NCI-H187 treated with DMSO at 0.1 percent for 48 hours (cell line): ENCODE measurements around the gene ADD1.

Experiments used
- DNase-seq: peaks from one replicate; lab custom pipeline; 2025; lab: John Stamatoyannopoulos, UW

ADD1 gene

DNA sequence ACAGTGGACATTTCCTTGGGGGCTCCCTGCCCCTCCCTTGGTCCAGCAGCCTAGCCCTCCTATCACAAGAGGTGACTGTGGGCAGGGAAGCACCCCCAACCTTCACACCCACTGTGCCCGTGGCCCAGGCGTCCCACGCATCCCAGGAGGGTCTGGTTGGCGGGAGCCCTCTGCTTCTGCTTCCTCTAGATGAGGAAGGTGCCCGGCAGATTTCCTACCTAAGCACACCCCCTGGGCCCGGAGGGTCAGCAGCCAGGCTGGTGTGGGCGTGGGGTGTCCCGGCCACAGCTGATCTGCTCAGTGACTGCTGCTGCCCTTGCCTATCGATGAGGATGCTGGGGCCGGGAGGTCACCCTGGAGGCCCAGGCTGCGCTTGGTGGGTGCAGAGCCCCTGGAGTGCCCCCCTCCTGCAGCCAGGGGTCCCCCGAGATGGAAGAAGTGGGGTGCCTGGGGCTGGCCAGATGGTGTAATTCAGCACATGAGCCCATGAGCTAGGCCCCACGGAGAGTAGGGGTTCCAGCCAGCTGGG, 38.6 kb upstream of the ADD1 start:
- DNase-seq, result no peak

DNA sequence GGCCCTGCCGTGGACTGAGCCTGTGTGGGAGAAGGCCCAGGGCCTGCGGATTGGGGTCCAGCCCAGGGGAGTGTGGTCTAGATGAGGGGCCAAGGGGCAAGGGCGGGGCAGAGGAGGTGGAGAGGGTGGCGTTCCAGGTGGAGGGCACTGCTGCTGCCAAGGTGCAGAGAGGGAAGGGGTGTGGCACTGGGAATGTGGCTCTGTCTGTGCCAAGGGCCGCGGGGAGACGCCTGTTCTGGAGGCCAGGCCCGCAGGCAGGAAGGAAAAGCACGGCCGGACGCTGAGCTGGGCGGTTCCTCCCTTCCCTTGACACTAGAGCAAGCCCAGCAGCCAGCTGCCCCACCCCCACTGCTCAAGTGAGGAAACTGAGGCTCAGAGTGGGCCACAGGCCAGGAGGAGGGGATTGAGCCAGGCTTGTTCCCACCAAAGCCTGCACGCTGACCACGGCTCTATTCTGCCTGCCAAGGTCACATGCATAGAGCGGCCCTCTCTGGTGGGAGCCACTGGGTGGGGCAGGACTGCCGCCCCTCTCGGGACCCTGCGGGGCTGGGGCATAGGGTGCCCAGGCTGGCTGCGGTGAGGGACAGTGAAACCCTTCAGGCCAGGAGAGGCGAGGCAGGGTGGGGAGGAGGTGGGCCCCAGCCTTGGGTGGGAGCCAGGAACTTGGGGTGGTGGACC, 37.8 kb upstream of the ADD1 start:
- no peak for DNase-seq

DNA sequence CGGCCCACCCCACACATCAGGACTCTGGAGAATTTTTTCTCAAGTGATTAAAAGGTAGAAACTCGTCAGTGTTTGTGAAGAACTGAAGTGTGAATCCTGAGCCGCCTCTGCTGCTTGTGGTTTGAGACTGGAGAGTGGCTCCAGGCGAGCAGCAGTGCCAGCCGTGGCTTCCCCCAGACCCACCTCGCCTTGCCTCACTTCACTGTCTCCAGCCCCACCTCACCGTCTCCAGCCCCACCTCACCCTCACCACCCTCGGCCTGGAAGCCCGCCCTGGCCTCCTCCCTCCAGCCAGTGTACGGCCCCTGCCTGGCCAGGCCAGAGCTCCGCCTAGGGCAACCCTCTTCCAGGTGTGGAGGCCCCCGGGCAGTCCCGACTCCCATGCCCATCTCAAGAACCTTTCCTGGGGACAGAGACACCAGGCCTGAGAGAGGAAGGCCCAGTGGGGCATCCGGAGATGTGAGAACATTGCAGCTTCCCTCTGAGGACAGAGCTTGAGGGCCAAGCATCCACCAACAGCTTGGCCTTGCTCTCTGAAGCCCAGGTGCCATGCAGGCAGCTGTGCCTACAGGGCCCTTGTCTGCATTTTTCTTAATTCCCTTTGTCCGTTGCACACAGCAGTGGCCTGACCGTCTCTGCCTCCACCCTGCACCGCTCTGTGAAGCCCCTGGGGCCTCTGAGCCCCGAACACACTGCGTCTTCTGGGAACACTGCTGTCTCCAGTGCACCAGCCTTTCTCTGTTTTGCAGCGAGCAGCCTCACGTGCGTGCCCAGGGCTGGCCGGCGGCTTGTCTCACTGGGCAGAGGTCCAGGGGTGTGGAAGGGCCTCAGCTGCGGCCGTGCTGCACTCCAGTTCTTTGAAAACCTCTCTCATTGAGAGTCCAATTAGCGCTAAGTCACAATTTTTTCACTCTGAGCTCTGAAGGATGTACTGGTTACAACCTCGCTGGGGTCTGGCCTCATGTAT, 37.0 kb upstream of the ADD1 start:
- no peak for DNase-seq

DNA sequence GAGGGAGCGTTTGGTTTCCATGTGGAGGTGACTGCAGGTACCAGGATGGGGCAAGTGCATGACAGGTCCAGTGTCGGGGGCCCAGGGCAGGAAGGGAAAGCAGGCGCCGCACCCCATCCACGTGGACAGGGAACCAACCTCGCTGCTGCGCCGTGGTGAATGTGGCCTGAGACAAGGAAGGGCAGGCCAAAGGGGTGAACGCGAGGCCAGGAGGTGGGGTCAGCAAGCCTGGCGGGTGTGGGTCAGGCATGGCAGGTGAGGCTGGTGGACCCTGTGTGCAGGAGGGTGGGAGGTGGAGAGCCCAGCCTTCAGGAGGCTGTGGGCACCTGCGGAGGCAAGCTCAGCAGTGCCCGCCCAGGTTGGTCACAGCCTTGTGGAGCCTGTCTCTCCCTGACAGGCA, 36.1 kb upstream of the ADD1 start:
- no peak for DNase-seq

DNA sequence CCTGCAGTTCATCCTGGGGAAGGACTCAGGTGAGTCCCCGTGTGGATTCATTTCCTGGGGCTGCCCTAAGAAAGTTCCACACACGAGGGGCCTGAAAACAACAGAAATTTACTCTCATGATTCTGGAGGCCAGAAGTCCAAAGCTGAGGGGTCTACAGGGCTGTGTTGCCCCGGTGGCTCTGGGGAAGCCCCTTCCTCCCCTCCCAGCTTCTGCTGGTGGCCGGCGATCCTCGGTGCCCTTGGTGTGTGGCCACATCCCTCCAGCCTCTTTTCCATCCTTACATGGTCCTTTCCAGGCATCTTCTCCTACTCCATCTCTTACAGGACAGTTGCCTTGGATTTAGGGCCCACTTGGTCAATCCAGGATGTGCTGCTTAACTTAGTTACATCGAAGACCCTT, 35.6 kb upstream of the ADD1 start:
- DNase-seq, result no peak

DNA sequence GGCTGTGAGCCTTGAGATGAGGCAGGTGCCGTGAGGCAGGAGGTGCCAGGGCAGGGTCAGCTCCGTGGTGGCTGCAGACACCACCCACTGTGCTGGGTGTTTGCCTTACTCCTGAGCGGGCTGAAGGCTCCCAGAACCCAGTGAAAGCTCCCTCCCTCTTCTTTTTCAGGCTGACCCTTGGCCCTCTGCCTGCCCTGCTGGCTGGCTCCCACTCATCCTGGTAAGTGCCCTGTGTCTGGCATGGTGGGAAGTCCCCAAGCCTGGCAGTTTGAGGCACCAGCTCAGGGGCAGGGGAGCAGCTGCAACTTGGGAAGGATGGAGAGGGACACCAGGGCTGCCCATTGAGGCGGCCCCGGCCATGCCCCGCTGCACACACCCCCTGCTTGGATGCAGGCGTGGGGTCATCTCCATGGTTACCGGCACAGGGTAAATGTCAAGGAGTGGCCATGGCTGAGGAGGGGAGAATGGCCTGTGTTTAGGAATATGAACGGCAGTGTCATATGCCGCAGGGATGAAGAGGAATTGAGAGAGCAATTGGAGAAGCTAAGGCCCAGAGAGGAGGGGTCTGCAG, 33.9 kb upstream of the ADD1 start:
- no peak for DNase-seq

DNA sequence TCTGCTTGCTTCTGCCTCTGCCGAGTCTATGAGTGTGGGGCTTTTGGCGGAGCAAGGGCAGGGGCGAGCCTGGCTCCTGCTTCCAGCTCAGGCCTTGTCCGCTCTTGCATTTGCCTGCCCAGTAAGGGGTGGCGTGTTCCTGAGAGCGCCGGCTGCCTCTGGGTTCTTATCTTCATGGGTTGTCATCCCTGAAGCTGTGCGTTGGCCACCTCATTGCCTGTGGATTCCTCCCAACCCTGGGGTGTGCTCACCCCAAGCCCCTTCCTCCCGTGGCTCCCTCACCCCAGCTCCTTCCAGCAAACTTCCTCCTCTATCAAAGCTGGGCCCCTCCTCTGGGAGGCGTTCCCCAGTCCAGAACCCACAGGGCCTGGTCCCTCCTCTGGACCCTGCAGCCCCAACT, 33.3 kb upstream of the ADD1 start:
- no peak for DNase-seq

DNA sequence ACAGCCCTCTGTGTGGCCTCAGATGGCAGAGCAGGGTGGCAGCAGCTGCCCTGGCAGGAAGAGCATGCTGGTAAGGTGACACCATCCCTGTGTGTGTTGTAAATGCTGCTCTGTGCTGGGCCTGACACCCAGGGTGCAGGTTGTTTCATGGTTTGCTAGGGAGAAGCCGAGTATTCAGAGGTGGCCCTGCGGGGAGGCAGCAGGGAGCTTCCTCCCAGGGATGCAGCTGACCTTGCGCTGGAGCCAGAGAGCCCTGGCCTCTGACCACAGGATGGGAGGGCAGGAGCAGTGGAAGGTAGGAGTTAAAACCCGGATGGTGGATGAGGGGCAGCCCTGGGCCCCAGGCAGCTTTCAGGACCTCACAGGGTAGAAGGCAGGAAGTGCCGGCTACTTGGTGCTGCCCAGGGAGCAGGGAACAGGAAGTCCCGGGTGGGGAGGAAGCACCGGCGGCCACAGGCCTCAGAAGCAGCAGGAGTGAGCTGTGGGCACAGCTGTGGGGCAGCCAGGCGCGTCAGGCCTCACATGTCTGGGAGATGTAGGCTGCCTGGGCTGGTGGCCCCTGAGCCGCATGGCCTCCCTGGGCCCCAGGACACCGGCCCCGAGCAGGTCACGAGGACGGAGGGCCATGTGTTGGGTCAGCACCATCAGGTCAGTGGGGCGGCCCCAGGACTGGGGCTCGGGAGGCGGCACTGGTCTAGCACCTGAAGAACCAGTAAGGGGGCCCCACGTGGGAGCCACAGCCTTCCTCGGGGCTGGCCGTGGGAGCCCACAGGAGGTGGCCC, 31.6 kb upstream of the ADD1 start:
- no peak for DNase-seq

DNA sequence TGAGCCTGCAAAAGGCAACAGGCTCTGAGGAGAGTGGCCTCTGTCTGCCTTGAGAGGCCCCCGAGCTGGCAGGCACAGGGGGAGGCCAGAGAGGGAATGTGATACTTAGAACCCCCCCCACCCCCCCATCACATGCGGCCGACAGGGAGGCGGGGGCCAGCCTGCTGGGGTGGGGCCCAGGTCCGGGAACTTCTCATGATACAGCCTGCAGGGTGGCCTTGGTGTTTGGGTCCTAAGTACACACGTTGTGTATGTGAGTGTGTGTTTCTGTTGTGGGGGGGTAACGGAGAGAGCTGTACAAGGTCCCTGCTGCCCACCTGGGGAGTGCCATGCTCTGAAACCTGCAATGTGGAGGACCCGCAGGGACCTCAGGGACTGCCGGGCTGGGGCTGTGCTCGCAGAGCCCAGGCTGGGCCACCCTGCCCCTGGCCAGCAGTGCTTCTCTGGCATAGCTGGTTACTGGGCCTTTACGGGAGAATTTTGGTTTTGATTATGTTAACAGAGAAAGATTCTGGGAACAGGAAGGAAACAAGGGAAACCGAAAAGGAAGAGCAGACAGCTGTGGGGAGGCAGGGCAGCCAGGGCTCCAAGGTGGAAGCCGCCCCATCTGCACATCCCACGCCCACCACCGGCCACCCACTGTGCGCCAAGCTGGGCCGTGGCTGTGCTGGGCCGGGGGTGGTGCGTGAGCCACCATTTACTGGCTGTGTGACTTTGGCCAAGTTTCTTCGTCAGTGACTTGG, 30.9 kb upstream of the ADD1 start:
- DNase-seq, result no peak

DNA sequence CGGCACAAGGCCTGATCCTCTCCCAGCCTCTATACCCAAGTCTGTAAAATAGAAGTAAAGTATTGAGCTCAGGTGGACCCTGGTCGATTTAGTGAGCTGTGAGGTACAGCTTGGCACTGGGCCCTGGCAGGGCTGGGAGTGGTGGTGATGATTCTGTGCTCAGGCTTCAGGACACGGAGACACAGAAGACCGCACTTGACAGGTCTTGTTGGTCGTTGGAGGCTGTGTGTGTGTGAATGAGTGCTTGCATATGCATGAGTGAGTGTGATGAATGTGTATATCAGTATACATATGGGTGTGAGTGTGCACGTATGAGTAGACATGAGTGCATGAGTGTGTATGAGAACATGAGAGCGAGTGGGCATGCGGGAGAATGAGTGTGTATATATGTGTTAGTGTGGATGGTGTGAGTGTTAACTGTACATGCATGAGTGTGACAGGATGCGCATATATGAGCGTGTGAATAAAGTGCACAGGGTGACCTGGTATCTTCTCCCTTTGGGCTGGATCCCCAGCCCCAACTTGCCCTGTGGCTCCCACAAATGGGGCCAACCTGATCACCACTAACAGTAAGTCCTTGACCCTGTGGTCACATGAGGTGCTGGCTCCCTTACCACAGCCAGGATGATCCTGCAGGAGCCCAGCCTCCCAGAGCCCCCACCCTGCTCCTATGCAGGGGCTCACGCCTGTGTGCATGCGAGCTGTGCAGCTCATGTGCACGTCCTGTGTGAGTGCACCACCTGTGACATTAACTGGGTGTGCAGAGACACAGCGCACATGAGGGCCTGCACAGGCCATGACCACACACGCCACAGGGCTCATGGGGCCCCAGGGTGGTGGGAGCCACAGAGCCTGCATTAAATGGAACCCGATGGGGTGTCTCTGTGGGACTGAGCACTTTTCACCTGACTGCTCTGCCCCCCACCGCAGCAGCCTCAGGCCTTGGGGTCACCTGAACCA, 29.9 kb upstream of the ADD1 start:
- no peak for DNase-seq

DNA sequence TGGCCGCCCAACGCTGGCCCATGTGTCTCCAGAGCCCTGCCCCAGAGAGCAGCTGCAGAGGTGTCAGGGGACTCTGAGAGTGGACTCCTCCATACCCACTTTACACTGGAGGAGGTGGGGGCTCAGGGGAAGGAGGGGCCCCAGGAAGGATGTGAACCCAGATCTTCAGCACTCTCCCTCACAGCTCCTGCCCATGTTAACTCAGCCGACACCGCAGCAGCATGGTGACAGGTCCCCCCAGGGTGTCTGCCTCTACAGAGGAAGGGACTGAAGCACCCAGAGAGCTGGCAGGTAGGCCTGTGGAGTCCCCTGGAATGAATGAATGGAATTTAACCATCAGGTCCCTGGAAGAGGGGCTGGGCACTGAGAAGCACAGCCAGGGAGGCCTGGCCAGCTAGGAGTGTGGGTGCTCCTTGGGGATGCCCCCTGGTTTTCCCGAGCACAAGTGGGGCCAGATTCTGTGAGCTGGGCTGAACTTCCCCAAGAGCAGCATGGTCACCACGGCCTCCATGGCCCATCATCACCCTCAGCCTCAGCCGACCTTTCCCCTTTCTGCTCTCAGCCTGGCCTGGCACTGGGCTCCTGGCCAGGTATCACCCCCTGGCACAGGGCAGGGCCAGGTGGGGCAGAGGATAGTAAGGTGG, 28.9 kb upstream of the ADD1 start:
- no peak for DNase-seq

DNA sequence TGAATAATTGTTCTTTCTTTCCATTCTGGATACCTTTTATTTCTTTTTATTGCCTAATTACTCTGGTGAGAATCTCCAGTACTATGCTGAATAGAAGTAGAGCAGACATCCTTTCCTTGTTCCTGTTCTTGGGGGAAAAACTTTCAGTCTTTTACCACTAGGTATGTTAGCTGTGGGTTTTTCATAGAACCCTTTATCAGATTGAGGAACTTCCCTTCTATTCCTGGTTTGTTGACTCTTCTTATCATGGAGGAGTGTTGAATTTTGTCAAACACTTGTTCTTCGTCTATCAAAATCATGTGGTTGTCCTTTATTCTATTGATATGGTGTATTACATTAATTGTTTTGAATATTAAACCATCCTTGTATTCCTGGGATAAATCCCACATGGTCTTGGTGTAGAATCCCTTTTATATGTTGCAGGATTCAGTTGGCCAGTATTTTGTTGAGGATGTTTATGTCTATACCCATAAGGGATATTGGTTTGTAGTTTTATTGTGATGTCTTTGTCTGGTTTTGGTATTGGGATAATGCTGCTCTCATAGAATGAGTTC, 27.2 kb upstream of the ADD1 start:
- no peak for DNase-seq

DNA sequence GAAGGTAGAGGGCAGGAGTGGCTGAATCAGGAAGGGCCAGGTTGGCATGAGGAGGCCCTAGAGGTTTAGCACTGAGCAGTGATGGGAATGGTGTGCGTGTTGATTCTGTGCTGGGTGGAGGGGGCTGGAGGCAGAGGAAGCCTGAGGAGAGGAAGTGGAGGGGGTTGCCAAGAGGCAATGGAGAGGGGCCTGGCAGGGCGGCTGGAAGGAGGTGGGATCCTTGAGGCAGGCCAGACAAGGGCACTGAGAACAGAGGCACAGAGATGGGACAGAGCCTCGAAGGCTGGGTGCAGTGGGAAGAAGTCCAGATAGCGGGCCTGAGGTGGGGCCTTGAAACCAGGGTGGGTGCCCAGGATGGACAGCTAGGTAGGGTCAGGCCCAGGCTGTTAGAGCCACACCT, 26.5 kb upstream of the ADD1 start:
- DNase-seq, result no peak

DNA sequence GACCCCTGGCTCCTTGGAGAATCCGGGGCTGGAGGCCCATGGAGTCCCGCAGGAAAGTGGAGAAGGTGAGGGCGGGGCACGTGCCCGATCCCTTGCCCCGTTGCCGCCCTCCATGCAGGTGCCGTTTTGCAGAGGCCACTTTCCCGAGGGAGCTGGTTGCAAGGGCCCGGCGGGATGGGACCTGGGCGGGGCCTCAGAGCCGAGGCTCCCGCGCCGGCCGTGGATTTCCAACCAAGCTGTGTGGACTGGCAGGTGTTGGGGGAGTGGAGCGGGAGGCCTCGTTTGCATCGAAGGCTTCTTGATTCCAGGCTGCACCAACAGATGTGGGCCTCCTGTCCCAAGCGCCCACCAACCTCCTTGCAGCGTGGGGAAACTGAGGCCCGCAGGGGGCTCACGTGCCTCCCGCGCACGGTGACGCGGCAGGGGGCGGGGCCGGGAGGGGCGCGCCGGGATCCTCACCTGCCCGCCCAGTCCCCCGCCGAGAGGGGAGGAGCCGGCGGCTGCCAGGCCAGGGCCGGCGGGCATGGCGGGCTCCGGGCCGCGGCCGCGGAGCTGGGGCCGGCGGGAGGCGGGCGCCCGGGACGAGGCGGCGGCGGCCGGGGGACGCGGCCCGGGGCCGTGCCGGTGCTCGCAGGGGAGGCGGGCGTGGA, 25.8 kb upstream of the ADD1 start:
- no peak for DNase-seq

DNA sequence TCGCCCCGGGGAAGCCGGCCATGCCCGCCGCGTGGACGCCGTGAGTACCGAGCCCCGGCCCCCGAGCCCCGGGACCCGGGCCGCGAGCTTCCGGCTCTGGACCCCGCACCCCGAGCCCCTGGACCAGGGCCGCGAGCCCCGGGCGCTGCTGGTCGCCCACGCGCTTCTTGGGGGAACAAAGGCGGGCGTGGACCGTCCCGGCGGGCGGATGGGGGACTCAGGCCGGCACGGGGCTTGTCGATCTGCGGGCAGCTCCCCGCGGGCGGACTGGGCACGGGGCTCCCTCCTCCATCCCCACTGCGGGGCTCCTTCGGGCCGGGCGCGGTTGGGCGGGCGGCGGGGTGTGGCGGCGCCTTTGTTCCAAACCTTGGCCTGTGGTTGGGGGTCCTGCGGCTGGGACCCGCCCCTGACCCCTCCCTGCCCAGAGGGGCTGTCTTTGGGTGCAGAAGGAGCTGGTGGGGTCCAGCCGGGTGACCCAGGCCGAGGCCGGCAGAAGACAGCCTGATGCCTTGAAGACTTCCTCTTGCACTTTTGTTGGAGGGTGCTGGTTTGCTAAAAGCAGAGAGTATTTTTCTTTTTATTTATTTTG, 25.2 kb upstream of the ADD1 start:
- DNase-seq, result no peak

DNA sequence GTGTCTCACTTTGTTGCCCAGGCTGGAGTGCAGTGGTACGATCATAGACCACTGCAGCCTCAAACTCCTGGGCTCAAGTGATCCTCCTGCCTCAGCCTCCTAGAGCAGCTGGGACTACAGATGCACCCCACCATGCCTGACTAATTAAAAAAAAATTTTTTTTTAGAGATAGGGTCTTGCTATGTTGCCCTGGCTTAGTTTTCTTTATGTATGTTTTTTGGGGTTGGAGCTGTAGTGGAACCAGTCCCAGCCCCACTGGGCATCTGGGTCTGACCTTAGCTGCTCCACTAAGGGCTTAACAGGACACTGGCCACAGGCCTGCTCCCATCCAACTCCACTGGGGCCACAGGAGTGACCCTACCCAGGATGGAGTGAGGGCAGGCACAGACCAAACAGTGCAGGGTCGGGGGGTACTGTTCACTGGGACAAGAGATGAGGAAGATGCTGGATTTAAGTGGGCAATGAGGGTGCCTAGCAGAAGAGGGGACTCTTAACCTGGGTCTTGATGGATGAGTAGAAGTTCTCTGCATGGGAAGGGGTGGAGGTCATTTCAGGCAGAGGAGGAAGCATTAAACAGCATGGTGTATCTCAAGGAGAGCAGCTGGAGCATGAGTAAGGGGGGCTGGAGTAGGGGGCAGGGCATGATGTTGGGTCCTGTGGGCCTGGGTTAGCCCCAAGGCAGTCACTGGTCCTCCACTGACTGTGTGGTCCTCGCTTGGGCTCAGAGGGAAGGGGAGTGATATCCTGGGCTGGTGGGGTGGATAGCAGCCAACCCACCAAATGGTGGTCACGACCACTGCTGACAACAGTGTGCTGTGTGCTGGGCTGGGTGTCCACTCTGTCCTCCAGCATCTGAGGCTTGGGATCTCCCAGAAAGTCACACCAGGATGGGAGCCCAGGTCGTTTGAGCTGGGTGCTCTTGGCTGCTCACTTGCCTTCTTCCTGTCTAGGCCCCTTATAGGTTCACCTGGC, 24.1 kb upstream of the ADD1 start:
- DNase-seq, result no peak
